Pancreas (tissue), 10 donors: ENCODE results near the gene ZNF317. TPM values are rescaled to one million over a fixed set of nuclear protein-coding genes. Genes with fewer than 3 reads are reported as not detected.

Experiments
- ATAC-seq, 4 donors: fragments of 200-7000 bp; cut with Tn5 transposase; one replicate each; pipeline versions ENCODE4 v1.8.0 to v1.9.1; 2020; ENCODE audit warnings: mild to moderate bottlenecking in 4 of 4, moderate library complexity in 4 of 4
- DNase-seq, 6 donors: peaks; one replicate each; pipeline ENCODE4 v3.0.0-alpha.2; 2020
- FAIRE-seq: peaks from 2 replicates; lab custom pipeline; 2012; peaks lifted over from hg19 to GRCh38; lab: Jason Lieb, UNC
- H3K27ac ChIP-seq, 4 donors: fragments of 200-600 bp; sonication (generic); 1 replicate in 3 of 4; 2 replicates in 1 of 4; pipeline versions ENCODE4 v1.5.0 to v1.8.0; 2020
- H3K27me3 ChIP-seq, 4 donors: fragments of 200-600 bp; one replicate each; pipeline ENCODE4 v1.8.0; 2021
- H3K36me3 ChIP-seq, 3 donors: fragments of 200-600 bp; sonication (generic) in 1 of 3; one replicate each; pipeline versions ENCODE4 v1.5.0 to v1.8.0; 2020 to 2021
- H3K4me1 ChIP-seq, 3 donors: fragments of 200-600 bp; one replicate each; pipeline ENCODE4 v1.8.0; 2021
- H3K4me3 ChIP-seq, 4 donors: fragments of 200-600 bp; sonication (generic) in 2 of 4; one replicate each; pipeline versions ENCODE4 v1.5.0 to v1.8.0; 2020 to 2021
- H3K9me3 ChIP-seq, 4 donors: fragments of 200-600 bp; one replicate each; pipeline ENCODE4 v1.8.0; 2021
- CTCF ChIP-seq, 4 donors: fragments of 200-600 bp; sonication (generic) in 3 of 4; IDR thresholded peaks; one replicate each; pipeline versions ENCODE4 v1.5.0 to v1.8.0; 2021; ENCODE audit warnings: antibody characterized with exemption in 4 of 4
- WGBS, 2 donors: extraction: QIAGEN DNeasy Blood & Tissue Kit; methylation state at CpG; one replicate each; pipeline ENCODE4 v1.1.7; 2013; 5-methylcytosine and 5-hydroxymethylcytosine counted together
- intact Hi-C, 3 donors: fragments of 100-400 bp; cut with DNase I; formaldehyde crosslinking; loops; one replicate each; pipeline versions ENCODE4 v1.11.1 to v1.14.2; 2022
- polyA plus RNA-seq, 2 donors: library from polyadenylated mRNA; stranded (reverse); fragments of 200-250 nt; gene quantifications; one replicate each; pipeline ENCODE4 v1.2.3, GENCODE V29; 2013
- total RNA-seq, 6 donors: library from RNA; stranded (reverse); fragmentation: NEBNext Ultra II Directional in 4 of 6; extraction: Animal tissue kit (Norgen Biotek cat#: 25700) in 4 of 6; gene quantifications; one replicate each; pipeline versions ENCODE4 v1.2.1 to v1.2.4, GENCODE V29; 2021 to 2023
- donor health status: healthy with polysubstance abuse.
- donor health status: DM: no; HTN: no; CAD: no; lungs with moderate emphysema.
- donor health status: DM: no; HTN: no; CAD: no.
- donor health status: control.
- donor health status: control.
- donor health status: Bipolar disorder and iron deficiency.
- donor health status: DM: yes; HTN: yes; CAD: no.
- donor health status: DM: no; HTN: no; CAD: no.
- donor health status: DM: no; HTN: no; CAD: no.
- donor health status: DM: yes; HTN: yes; CAD: no.

The ZNF317 gene
- total and polyA plus RNA-seq, 8 donors = 12.4 to 38.3 (median 15.4) TPM

DNA sequence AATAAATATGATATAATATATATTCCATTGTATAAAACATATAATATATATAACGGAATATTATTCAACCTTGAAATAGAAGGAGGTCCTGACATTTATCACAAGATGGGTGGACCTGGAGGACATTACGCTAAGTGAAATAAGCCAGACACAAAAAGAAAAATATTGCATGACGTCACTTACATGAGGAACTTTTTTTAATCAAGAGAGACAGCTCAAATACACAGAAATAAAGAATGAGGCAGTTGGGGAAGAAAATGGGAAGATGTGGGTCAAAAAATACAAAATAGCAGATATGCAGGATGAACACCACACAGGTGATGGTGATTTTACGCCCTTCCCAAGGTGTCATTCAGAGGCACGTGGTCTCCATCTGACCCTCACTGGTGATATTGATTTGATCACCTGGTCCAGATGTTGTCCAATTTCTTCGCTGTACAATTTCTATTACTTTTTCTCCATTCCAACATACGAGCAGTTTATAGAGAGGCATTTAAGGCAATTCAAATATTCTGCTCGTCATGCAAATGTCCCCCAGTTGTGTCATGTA lies 513 bp upstream of the ZNF317 start:
- H3K36me3 ChIP-seq = no peaks in the 10 kb centered on the region
- 25 to 29% methylated on average over 8 of the region's 8 CpGs for WGBS, 2 donors
- TF ChIP-seq CTCF (IDR thresholded peaks at IDR 0.05) = no peak
- peak overlapping the region in 2 of 4 donors; percentile 77 to 78 for H3K27ac ChIP-seq
- H3K27me3 ChIP-seq = no peaks in the 10 kb centered on the region
- ATAC-seq = peak; percentile 2 to 13 (median 8)
- peak overlapping the region; percentile 52 to 86 (median 80) for H3K4me3 ChIP-seq
- peaks cover 0 to under 1% (median 0%) of the 10 kb centered on the region in 4 donors for H3K9me3 ChIP-seq
- intact Hi-C loops = no loop called here
- no peak for DNase-seq
- FAIRE-seq = peak; percentile 68
- H3K4me1 ChIP-seq = peaks cover 6 to 14% (median 9%) of the 10 kb centered on the region in 3 donors

- DNase-seq = no peak
- Histone ChIP-seq H3K36me3 (no peaks in the 10 kb centered on the region), H3K4me1 (peaks cover 6 to 14% (median 9%) of the 10 kb centered on the region in 3 donors), H3K27ac (no peak overlapping the region), H3K4me3 (no peak overlapping the region), H3K9me3 (peaks cover 0 to 7% (median 0%) of the 10 kb centered on the region in 4 donors), H3K27me3 (no peaks in the 10 kb centered on the region)
- no peak for ATAC-seq
- WGBS, 2 donors = 98 to 99% methylated on average over 5 of the region's 5 CpGs
- intact Hi-C loops = no loop called here
- no peak for FAIRE-seq
- no peak for TF ChIP-seq CTCF (IDR thresholded peaks at IDR 0.05)
Measured at GRCh38 chr19:9144920-9145319, 4.7 kb downstream of the ZNF317 start.

- no peak for FAIRE-seq
- WGBS, 2 donors = 97 to 100% methylated on average over 1 of the region's 1 CpG
- Histone ChIP-seq H3K4me1 (peaks cover 0 to 6% (median 2%) of the 10 kb centered on the region in 3 donors), H3K4me3 (no peak overlapping the region), H3K27me3 (no peaks in the 10 kb centered on the region), H3K36me3 (no peaks in the 10 kb centered on the region), H3K9me3 (peaks cover 0 to 7% (median 0%) of the 10 kb centered on the region in 4 donors), H3K27ac (no peak overlapping the region)
- intact Hi-C loops = no loop called here
- DNase-seq = no peak
- no peak for TF ChIP-seq CTCF (IDR thresholded peaks at IDR 0.05)
- ATAC-seq = no peak
Measured at GRCh38 chr19:9146882-9147281, 6.7 kb downstream of the ZNF317 start.

DNA sequence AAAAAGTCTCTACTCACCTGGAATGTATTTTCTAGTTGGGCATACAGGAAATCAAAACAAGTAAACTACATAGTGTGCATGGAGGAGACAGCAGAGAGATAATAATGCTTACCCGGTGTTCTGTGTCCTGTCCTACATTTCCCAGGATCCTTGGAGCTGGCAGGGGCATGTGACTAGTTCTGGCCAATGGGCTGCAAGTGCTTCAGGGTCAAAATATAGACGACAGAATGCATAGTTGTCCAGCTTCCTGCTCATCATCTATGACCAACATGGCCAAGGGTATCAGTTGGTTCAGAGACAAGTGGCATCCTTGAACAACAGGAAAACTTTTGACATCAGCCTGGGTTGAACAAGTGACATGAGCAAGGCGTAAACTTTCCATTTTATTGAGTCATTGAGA lies 8.5 kb downstream of the ZNF317 start:
- WGBS, 2 donors = 98% methylated on average over 3 of the region's 3 CpGs
- no peak for DNase-seq
- Histone ChIP-seq H3K9me3 (peaks cover 0 to 7% (median 0%) of the 10 kb centered on the region in 4 donors), H3K4me3 (no peak overlapping the region), H3K36me3 (no peaks in the 10 kb centered on the region), H3K27me3 (no peaks in the 10 kb centered on the region), H3K27ac (no peak overlapping the region), H3K4me1 (no peaks in the 10 kb centered on the region)
- intact Hi-C loops = no loop called here
- ATAC-seq = no peak
- no peak for TF ChIP-seq CTCF (IDR thresholded peaks at IDR 0.05)
- FAIRE-seq = no peak

DNA sequence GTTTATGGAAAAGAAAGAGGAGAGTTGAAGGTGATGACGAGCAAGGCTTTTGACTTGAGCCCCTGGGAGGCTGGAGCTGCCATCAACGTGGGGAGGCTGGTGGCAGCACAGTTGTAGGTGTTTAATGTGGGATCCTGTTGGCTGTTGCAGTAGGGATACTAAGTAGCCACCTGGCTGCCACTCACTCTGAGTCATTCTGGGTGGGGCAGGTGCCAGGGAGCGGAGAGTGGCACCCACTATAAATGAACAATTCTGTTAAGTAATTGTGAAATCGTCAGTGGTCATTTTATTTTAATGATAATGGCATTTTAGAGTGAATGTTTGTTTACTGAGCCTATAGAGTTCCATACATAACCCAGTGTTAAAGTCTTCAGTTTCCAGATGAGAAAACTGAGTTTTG lies 9.8 kb downstream of the ZNF317 start:
- Histone ChIP-seq H3K27ac (no peak overlapping the region), H3K9me3 (peaks cover 0 to 4% (median 0%) of the 10 kb centered on the region in 4 donors), H3K36me3 (no peaks in the 10 kb centered on the region), H3K27me3 (no peaks in the 10 kb centered on the region), H3K4me3 (no peak overlapping the region), H3K4me1 (no peaks in the 10 kb centered on the region)
- intact Hi-C loops = no loop called here
- FAIRE-seq (no peak), DNase-seq (no peak), ATAC-seq (no peak)
- WGBS, 2 donors = 88 to 98% methylated on average over 4 of the region's 4 CpGs
- TF ChIP-seq CTCF (IDR thresholded peaks at IDR 0.05) = no peak
